ENCODE results near the gene PGBD2. TPM values are rescaled to one million over a fixed set of nuclear protein-coding genes. Genes with fewer than 3 reads are reported as not detected.
"Not testable (repeated sequence)": the region's sequence is repeated elsewhere in the genome, so short reads cannot be mapped to it uniquely, and the experiment has no call there.

PGBD2 gene
- total RNA-seq, 3 donors from 2014 or later: 2.9 to 16.8 (median 11.1) TPM

- no peak for TF ChIP-seq POLR2AphosphoS5 (IDR thresholded peaks at IDR 0.05)
- no peak for TF ChIP-seq POLR2A (IDR thresholded peaks at IDR 0.05)
- TF ChIP-seq, protein P1, sequence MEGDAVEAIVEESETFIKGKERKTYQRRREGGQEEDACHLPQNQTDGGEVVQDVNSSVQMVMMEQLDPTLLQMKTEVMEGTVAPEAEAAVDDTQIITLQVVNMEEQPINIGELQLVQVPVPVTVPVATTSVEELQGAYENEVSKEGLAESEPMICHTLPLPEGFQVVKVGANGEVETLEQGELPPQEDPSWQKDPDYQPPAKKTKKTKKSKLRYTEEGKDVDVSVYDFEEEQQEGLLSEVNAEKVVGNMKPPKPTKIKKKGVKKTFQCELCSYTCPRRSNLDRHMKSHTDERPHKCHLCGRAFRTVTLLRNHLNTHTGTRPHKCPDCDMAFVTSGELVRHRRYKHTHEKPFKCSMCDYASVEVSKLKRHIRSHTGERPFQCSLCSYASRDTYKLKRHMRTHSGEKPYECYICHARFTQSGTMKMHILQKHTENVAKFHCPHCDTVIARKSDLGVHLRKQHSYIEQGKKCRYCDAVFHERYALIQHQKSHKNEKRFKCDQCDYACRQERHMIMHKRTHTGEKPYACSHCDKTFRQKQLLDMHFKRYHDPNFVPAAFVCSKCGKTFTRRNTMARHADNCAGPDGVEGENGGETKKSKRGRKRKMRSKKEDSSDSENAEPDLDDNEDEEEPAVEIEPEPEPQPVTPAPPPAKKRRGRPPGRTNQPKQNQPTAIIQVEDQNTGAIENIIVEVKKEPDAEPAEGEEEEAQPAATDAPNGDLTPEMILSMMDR (IDR thresholded peaks at IDR 0.05): no peak
- H3K27ac ChIP-seq: peak overlapping the region in 1 of 2 donors; percentile 97
- DNase-seq (ENCODE audit: low spot score in 2 of 2): no peak
- H3K4me1 ChIP-seq: peaks cover 0 to 3% of the 10 kb centered on the region in 2 donors
- intact Hi-C loops (cut with DNase I; ENCODE audit: low total_unique reads): no loop called here
- H3K9me3 ChIP-seq: no peaks in the 10 kb centered on the region
- no peaks in the 10 kb centered on the region for H3K36me3 ChIP-seq
- H3K27me3 ChIP-seq: no peaks in the 10 kb centered on the region
- peak overlapping the region in 1 of 3 donors; percentile 84 for H3K4me3 ChIP-seq
Measured at GRCh38 chr1:248871837-248872401, 34.1 kb upstream of the PGBD2 start.

- Histone ChIP-seq H3K4me1 (peaks cover 0 to 3% of the 10 kb centered on the region in 2 donors), H3K4me3 (peak overlapping the region; percentile 65 to 84 (median 79)), H3K36me3 (no peaks in the 10 kb centered on the region), H3K27me3 (no peaks in the 10 kb centered on the region), H3K27ac (peak overlapping the region; percentile 97 to 99), H3K9me3 (no peaks in the 10 kb centered on the region)
- TF ChIP-seq POLR2A (IDR thresholded peaks at IDR 0.05) (no peak), POLR2AphosphoS5 (IDR thresholded peaks at IDR 0.05) (peak in 1 of 3 donors; percentile 8)
- DNase-seq (ENCODE audit: low spot score in 2 of 2): peak in 1 of 2 donors; percentile 46
- intact Hi-C loops (cut with DNase I; ENCODE audit: low total_unique reads): no loop called here
Measured at GRCh38 chr1:248872752-248873408, 33.2 kb upstream of the PGBD2 start.

DNA sequence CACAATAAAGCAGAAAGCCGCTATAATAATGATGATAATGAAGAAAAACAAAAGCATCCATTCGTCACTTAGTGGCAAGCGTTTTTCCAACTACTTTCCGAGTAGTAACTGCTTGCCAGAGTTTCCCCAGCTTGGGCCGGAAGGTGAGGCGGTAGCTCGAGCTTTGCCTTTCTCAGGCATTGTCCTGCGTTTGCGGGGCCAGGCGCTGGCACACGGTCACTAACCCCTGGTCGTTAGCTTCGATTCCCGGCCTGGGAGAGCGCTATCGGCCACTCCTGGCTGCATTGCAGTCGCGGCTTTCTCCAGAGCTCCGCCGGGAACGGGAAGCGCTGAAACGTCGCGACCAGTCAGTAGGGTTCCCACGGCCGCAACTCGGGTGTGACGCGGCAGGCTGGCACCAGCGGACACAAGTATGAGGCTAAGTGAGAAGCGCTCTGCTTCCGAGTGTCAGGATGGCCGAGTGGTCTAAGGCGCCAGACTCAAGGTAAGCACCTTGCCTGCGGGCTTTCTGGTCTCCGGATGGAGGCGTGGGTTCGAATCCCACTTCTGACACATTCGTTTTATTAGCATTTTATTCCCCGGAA is 32.5 kb upstream of the PGBD2 start:
- H3K27ac ChIP-seq: peak overlapping the region; percentile 97 to 99
- no peaks in the 10 kb centered on the region for H3K36me3 ChIP-seq
- DNase-seq (ENCODE audit: low spot score in 2 of 2): peak; percentile 96
- no peaks in the 10 kb centered on the region for H3K27me3 ChIP-seq
- peak; percentile 21 to 84 (median 80) for TF ChIP-seq POLR2AphosphoS5 (IDR thresholded peaks at IDR 0.05)
- peak; percentile 26 for TF ChIP-seq POLR2A (IDR thresholded peaks at IDR 0.05)
- TF ChIP-seq, protein P1 (IDR thresholded peaks at IDR 0.05): no peak
- H3K9me3 ChIP-seq: no peaks in the 10 kb centered on the region
- peak overlapping the region; percentile 65 to 84 (median 79) for H3K4me3 ChIP-seq
- intact Hi-C loops (cut with DNase I; ENCODE audit: low total_unique reads): no loop called here
- H3K4me1 ChIP-seq: peaks cover 0 to 3% of the 10 kb centered on the region in 2 donors

- H3K9me3 ChIP-seq: no peaks in the 10 kb centered on the region
- no peaks in the 10 kb centered on the region for H3K27me3 ChIP-seq
- no peaks in the 10 kb centered on the region for H3K36me3 ChIP-seq
- H3K4me1 ChIP-seq: peaks cover 0 to 3% of the 10 kb centered on the region in 2 donors
- DNase-seq (ENCODE audit: low spot score in 2 of 2): peak; percentile 68 to 72
- intact Hi-C loops (cut with DNase I; ENCODE audit: low total_unique reads): no loop called here
- peak overlapping the region; percentile 97 to 99 for H3K27ac ChIP-seq
- TF ChIP-seq POLR2A (IDR thresholded peaks at IDR 0.05) (no peak), POLR2AphosphoS5 (IDR thresholded peaks at IDR 0.05) (peak in 2 of 3 donors; percentile 34 to 62)
- TF ChIP-seq, protein P1 (IDR thresholded peaks at IDR 0.05): no peak
- peak overlapping the region; percentile 65 to 84 (median 79) for H3K4me3 ChIP-seq
Measured at GRCh38 chr1:248873993-248874533, 32.0 kb upstream of the PGBD2 start.

- intact Hi-C loops (cut with DNase I; ENCODE audit: low total_unique reads): no loop called here
- no peaks in the 10 kb centered on the region for H3K4me1 ChIP-seq
- no peak for DNase-seq (ENCODE audit: low spot score in 2 of 2)
- no peaks in the 10 kb centered on the region for H3K9me3 ChIP-seq
- H3K4me3 ChIP-seq: no peak overlapping the region
- no peaks in the 10 kb centered on the region for H3K36me3 ChIP-seq
- H3K27ac ChIP-seq: no peak overlapping the region
- TF ChIP-seq, protein P1 (IDR thresholded peaks at IDR 0.05): no peak
- TF ChIP-seq POLR2A (IDR thresholded peaks at IDR 0.05): no peak
- TF ChIP-seq POLR2AphosphoS5 (IDR thresholded peaks at IDR 0.05): no peak
- no peaks in the 10 kb centered on the region for H3K27me3 ChIP-seq
Measured at GRCh38 chr1:248881261-248881660, 24.8 kb upstream of the PGBD2 start.

- H3K4me3 ChIP-seq; intact Hi-C loops (cut with DNase I; ENCODE audit: low total_unique reads); DNase-seq (ENCODE audit: low spot score in 2 of 2); H3K27ac ChIP-seq; H3K9me3 ChIP-seq; H3K4me1 ChIP-seq; H3K36me3 ChIP-seq; H3K27me3 ChIP-seq: not testable (repeated sequence)
Measured at GRCh38 chr1:248882427-248882826, 23.6 kb upstream of the PGBD2 start.

All from breast epithelium (tissue), 4 donors.